ENCODE measurements around the gene NRSN1.

DNA sequence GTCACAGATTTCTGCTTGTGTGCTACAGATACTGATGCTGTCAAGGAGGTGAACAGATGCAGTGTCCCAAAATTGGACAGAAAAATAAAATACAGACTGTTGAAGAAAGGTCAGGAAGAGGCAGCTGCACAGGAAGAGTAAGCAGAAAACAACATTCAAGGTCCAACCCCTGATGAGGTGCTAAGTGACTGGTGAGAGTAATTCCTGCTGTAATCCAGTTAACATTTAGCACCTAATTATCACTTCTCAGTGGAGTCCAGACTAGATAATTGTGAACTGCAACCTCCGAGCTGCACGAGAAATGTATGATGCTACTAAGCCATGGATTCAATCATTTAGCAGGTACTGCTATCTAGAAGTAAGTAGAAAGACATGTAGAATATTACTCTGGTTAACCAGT is 36.3 kb upstream of the NRSN1 start:
- TF ChIP-seq FOXA1 (IDR thresholded peaks at IDR 0.05) (no peak), FOXM1 (IDR thresholded peaks at IDR 0.05; ENCODE audit: borderline replicate concordance) (no peak), LEF1 (IDR thresholded peaks at IDR 0.05; ENCODE audit: borderline replicate concordance) (no peak), L3MBTL2 (conservative IDR thresholded peaks at IDR 0.05) (no peak), NFRKB (IDR thresholded peaks at IDR 0.05) (no peak), SP1 (IDR thresholded peaks at IDR 0.05) (no peak), SUZ12 (IDR thresholded peaks at IDR 0.05) (no peak), ELF4 (IDR thresholded peaks at IDR 0.05) (no peak), TARDBP (IDR thresholded peaks at IDR 0.05) (no peak)
